ENCODE results near the gene TTLL13. TPM values are rescaled to one million over a fixed set of nuclear protein-coding genes. Genes with fewer than 3 reads are reported as not detected.
A peak's percentile ranks its signal among the peaks of the same experiment; 100 is the strongest.

The TTLL13 gene
- total and polyA plus RNA-seq, 9 of the 15 experiments (the other 6 are each of a cell fraction or from before 2014, with no cell fraction given): 0.05 to 0.24 (median 0.11) TPM; not detected in 1

- TF ChIP-seq ZBTB7A (IDR thresholded peaks at IDR 0.05; ENCODE audit: borderline replicate concordance, control insufficient read depth, low read depth, low read length) (peak; percentile 94; the same call in 1 of the 2 replicates), ZKSCAN8 (CRISPR knock-in tag; IDR thresholded peaks at IDR 0.05) (no peak), ZC3H8 (IDR thresholded peaks at IDR 0.05) (no peak), HOXB6 (CRISPR knock-in tag; IDR thresholded peaks at IDR 0.05; ENCODE audit: borderline replicate concordance) (no peak), AFF1 (IDR thresholded peaks at IDR 0.05; ENCODE audit: low read depth in 1 of 2, partially characterized antibody in 2 of 2) (no peak), TBP (optimal IDR thresholded peaks at IDR 0.05; ENCODE audit: low read depth, low read length) (peak; percentile 35), PHB (CRISPR knock-in tag; IDR thresholded peaks at IDR 0.05) (no peak), RAD21 (CRISPR knock-in tag; conservative IDR thresholded peaks at IDR 0.05 in 1 of 2, IDR thresholded peaks at IDR 0.05 in 1 of 2) (no peak), ZNF398 (CRISPR knock-in tag; IDR thresholded peaks at IDR 0.05) (no peak), ZBTB17 (CRISPR knock-in tag; IDR thresholded peaks at IDR 0.05) (no peak), E4F1 (CRISPR knock-in tag; IDR thresholded peaks at IDR 0.05; ENCODE audit: borderline replicate concordance) (no peak), THRAP3 (IDR thresholded peaks at IDR 0.05; ENCODE audit: borderline replicate concordance) (no peak), PHF8 (IDR thresholded peaks at IDR 0.05; ENCODE audit: borderline replicate concordance, low read length) (peak; percentile 38; the same call in 1 of the 2 replicates), JUN (IDR thresholded peaks at IDR 0.05; ENCODE audit: borderline replicate concordance, low read depth, low read length) (no peak), JUN (CRISPR knock-in tag; IDR thresholded peaks at IDR 0.05; ENCODE audit: borderline replicate concordance) (peak; percentile 74; the same call in 1 of the 2 replicates), SMARCA4 (IDR thresholded peaks at IDR 0.05) (no peak), NRF1 (conservative IDR thresholded peaks at IDR 0.05 in 1 of 2, IDR thresholded peaks at IDR 0.05 in 1 of 2) (peak; percentile 66 to 68; a peak in 3 of 4 replicates), MCM2 (IDR thresholded peaks at IDR 0.05; ENCODE audit: low read depth) (no peak), RBM25 (IDR thresholded peaks at IDR 0.05; ENCODE audit: low read depth, low read length, severe bottlenecking) (no peak)
Measured at GRCh38 chr15:90201130-90201943, 48.0 kb upstream of the TTLL13 start, which contains the start of gene SEMA4B (continued).

Data from K562 (cell line).